Upper lobe of left lung (tissue), 6 donors: ENCODE data around the gene ZC3H12C. TPM values are rescaled to one million over a fixed set of nuclear protein-coding genes. Genes with fewer than 3 reads are reported as not detected.

Experiments
- ATAC-seq, 2 donors: fragments of 200-7000 bp; cut with Tn5 transposase; one replicate each; pipeline ENCODE4 v1.9.1; 2022; ENCODE audit warnings: mild to moderate bottlenecking in 2 of 2, moderate library complexity in 2 of 2; ENCODE audit not compliant: low FRiP score in 2 of 2
- DNase-seq, 2 donors: peaks; one replicate each; pipeline ENCODE4 v3.0.0-alpha.2; 2019 to 2020
- H3K27ac ChIP-seq, 4 donors: fragments of 200-600 bp; sonication (generic); one replicate each; pipeline ENCODE4 v1.5.1; 2016 to 2019
- H3K27me3 ChIP-seq, 4 donors: fragments of 200-600 bp; sonication (generic); one replicate each; pipeline ENCODE4 v1.5.1; 2017 to 2019
- H3K36me3 ChIP-seq, 4 donors: fragments of 200-600 bp; sonication (generic); one replicate each; pipeline ENCODE4 v1.5.1; 2016 to 2019
- H3K4me1 ChIP-seq, 4 donors: fragments of 200-600 bp; sonication (generic); one replicate each; pipeline ENCODE4 v1.5.1; 2018 to 2019
- H3K4me3 ChIP-seq, 4 donors: fragments of 200-600 bp; sonication (generic); one replicate each; pipeline ENCODE4 v1.5.1; 2017 to 2019; ENCODE audit warnings: mild to moderate bottlenecking in 2 of 4, moderate library complexity in 1 of 4
- H3K9me3 ChIP-seq, 4 donors: fragments of 200-600 bp; sonication (generic); one replicate each; pipeline ENCODE4 v1.5.1; 2018 to 2019
- CTCF ChIP-seq, 6 experiments: fragments of 450-650 bp in 4 of 6; fragments of 200-600 bp in 2 of 6; sonication (generic) in 2 of 6; IDR thresholded peaks; one replicate each; pipeline ENCODE4 v1.5.1; 2016 to 2019; ENCODE audit warnings: antibody characterized with exemption in 6 of 6
- EP300 ChIP-seq, 4 donors: sonication (generic); formaldehyde crosslinking; IDR thresholded peaks; one replicate each; pipeline ENCODE4 v1.5.1; 2017; ENCODE audit warnings: antibody characterized with exemption in 4 of 4, control low read depth in 2 of 4
- POLR2A ChIP-seq, 4 donors: fragments of 450-650 bp; IDR thresholded peaks; one replicate each; pipeline ENCODE4 v1.5.1; 2016 to 2017; ENCODE audit warnings: antibody characterized with exemption in 4 of 4, mild to moderate bottlenecking in 2 of 4
- POLR2AphosphoS5 ChIP-seq, 2 donors: sonication (generic); formaldehyde crosslinking; IDR thresholded peaks; one replicate each; pipeline ENCODE4 v1.5.1; 2017; ENCODE audit warnings: antibody characterized with exemption in 2 of 2
- WGBS, 2 donors: methylation state at CpG; one replicate each; pipeline ENCODE4 v1.1.5; 2017 to 2018; 5-methylcytosine and 5-hydroxymethylcytosine counted together
- total RNA-seq, 6 donors: library from RNA; depleted of rRNA in 4 of 6; stranded (reverse); fragments of >200 nt in 4 of 6; gene quantifications; one replicate each; pipeline versions ENCODE4 v1.1.0 to v1.2.1, GENCODE V29; 2016 to 2021
- donor health status: DM: no; HTN: no; CAD: no; lungs with moderate emphysema.
- donor health status: DM: no; HTN: yes; CAD: no; lungs with severe emphysema.

Gene ZC3H12C
- total RNA-seq, 6 donors from 2014 or later: 5.5 to 24.5 (median 14.6) TPM

GRCh38 chr11:110158317-110159200, 65.4 kb downstream of the ZC3H12C start:
- peaks cover 0 to 46% (median 6%) of the 10 kb centered on the region in 4 donors for H3K36me3 ChIP-seq
- no peaks in the 10 kb centered on the region for H3K9me3 ChIP-seq
- ATAC-seq: no peak
- H3K27ac ChIP-seq: no peak overlapping the region
- no peaks in the 10 kb centered on the region for H3K4me1 ChIP-seq
- no peak for TF ChIP-seq CTCF (IDR thresholded peaks at IDR 0.05)
- no peak for TF ChIP-seq EP300 (IDR thresholded peaks at IDR 0.05)
- TF ChIP-seq POLR2AphosphoS5 (IDR thresholded peaks at IDR 0.05): no peak
- no peak for TF ChIP-seq POLR2A (IDR thresholded peaks at IDR 0.05)
- H3K27me3 ChIP-seq: no peaks in the 10 kb centered on the region
- no peak overlapping the region for H3K4me3 ChIP-seq
- WGBS, 2 donors: 73 to 81% methylated on average over 9 of the region's 9 CpGs
- DNase-seq: no peak

GRCh38 chr11:110159476-110159875, 66.3 kb downstream of the ZC3H12C start:
- WGBS, 2 donors: 73 to 100% methylated on average over 1 of the region's 1 CpG

GRCh38 chr11:110160016-110160415, 66.8 kb downstream of the ZC3H12C start:
- ATAC-seq: no peak
- peaks cover 0 to 60% (median 11%) of the 10 kb centered on the region in 4 donors for H3K36me3 ChIP-seq
- 85 to 90% methylated on average over 3 of the region's 3 CpGs for WGBS, 2 donors

More at GRCh38 chr11:110159476-110159875, 66.3 kb downstream of the ZC3H12C start:
- no peak overlapping the region for H3K4me3 ChIP-seq
- no peak for TF ChIP-seq POLR2A (IDR thresholded peaks at IDR 0.05)
- TF ChIP-seq EP300 (IDR thresholded peaks at IDR 0.05): no peak
- TF ChIP-seq POLR2AphosphoS5 (IDR thresholded peaks at IDR 0.05): no peak
- TF ChIP-seq CTCF (IDR thresholded peaks at IDR 0.05): no peak
- DNase-seq (no peak), ATAC-seq (no peak)
- no peak overlapping the region for H3K27ac ChIP-seq
- no peaks in the 10 kb centered on the region for H3K4me1 ChIP-seq
- no peaks in the 10 kb centered on the region for H3K9me3 ChIP-seq
- peaks cover 0 to 55% (median 6%) of the 10 kb centered on the region in 4 donors for H3K36me3 ChIP-seq
- no peaks in the 10 kb centered on the region for H3K27me3 ChIP-seq

GRCh38 chr11:110160437-110160836, 67.2 kb downstream of the ZC3H12C start:
- 56 to 58% methylated on average over 2 of the region's 2 CpGs for WGBS, 2 donors
- Histone ChIP-seq H3K4me3 (no peak overlapping the region), H3K36me3 (peaks cover 0 to 64% (median 15%) of the 10 kb centered on the region in 4 donors), H3K4me1 (no peaks in the 10 kb centered on the region), H3K9me3 (no peaks in the 10 kb centered on the region), H3K27me3 (no peaks in the 10 kb centered on the region), H3K27ac (no peak overlapping the region)
- TF ChIP-seq POLR2AphosphoS5 (IDR thresholded peaks at IDR 0.05) (no peak), CTCF (IDR thresholded peaks at IDR 0.05) (no peak), POLR2A (IDR thresholded peaks at IDR 0.05) (no peak), EP300 (IDR thresholded peaks at IDR 0.05) (no peak)
- no peak for ATAC-seq
- DNase-seq: no peak

More at GRCh38 chr11:110160016-110160415, 66.8 kb downstream of the ZC3H12C start:
- no peak for DNase-seq
- Histone ChIP-seq H3K4me1 (no peaks in the 10 kb centered on the region), H3K9me3 (no peaks in the 10 kb centered on the region), H3K4me3 (no peak overlapping the region), H3K27ac (no peak overlapping the region), H3K27me3 (no peaks in the 10 kb centered on the region)
- no peak for TF ChIP-seq CTCF (IDR thresholded peaks at IDR 0.05)
- TF ChIP-seq EP300 (IDR thresholded peaks at IDR 0.05): no peak
- TF ChIP-seq POLR2A (IDR thresholded peaks at IDR 0.05): no peak
- TF ChIP-seq POLR2AphosphoS5 (IDR thresholded peaks at IDR 0.05): no peak
